H1 (cell line): ENCODE data around the gene CAD.

Experiments used
- BRCA1 ChIP-seq: IDR thresholded peaks from 2 replicates; pipeline ENCODE4 v1.6.1; 2012; ENCODE audit warnings: low read depth, low read length, improper control_type of control experiment
- CBX5 ChIP-seq: fragments of 300-800, 300-1000 bp; sonication (generic); IDR thresholded peaks from 2 replicates; pipeline ENCODE4 v1.7.1; 2016; ENCODE audit warnings: antibody characterized with exemption, low read length, low read depth
- CEBPB ChIP-seq: IDR thresholded peaks from 2 replicates; pipeline ENCODE4 v1.6.1; 2012; ENCODE audit warnings: low read depth, low read length
- EP300 ChIP-seq, 2 experiments: IDR thresholded peaks; 1 replicate in 1 of 2; 2 replicates in 1 of 2; pipeline ENCODE4 v1.6.1; 2011 to 2012; ENCODE audit warnings: low read depth in 2 of 2, low read length in 2 of 2, mild to moderate bottlenecking in 2 of 2, borderline replicate concordance in 1 of 2, inconsistent platforms in 1 of 2, moderate library complexity in 1 of 2
- HDAC6 ChIP-seq: IDR thresholded peaks from one replicate; pipeline ENCODE4 v1.7.1; 2012; ENCODE audit warnings: low read depth, mild to moderate bottlenecking, inconsistent platforms, low read length, moderate library complexity
- JUND ChIP-seq: IDR thresholded peaks from 2 replicates; pipeline ENCODE4 v1.6.1; 2011; ENCODE audit warnings: mild to moderate bottlenecking, improper control_type of control experiment, low read length
- KDM1A ChIP-seq: fragments of 200-600, 300-600 bp; sonication (generic); IDR thresholded peaks from 2 replicates; pipeline ENCODE4 v1.7.1; 2016; ENCODE audit warnings: mild to moderate bottlenecking, low read length, borderline replicate concordance
- MAX ChIP-seq: IDR thresholded peaks from 2 replicates; pipeline ENCODE4 v1.6.1; 2012; ENCODE audit warnings: inconsistent platforms
- NRF1 ChIP-seq: IDR thresholded peaks from 2 replicates; pipeline ENCODE4 v1.6.1; 2011; ENCODE audit warnings: mild to moderate bottlenecking, low read depth, low read length, improper control_type of control experiment
- POLR2A ChIP-seq, 2 experiments: IDR thresholded peaks; 1 replicate in 1 of 2; 2 replicates in 1 of 2; pipeline ENCODE4 v1.6.1; 2011; ENCODE audit warnings: low read depth in 2 of 2, low read length in 2 of 2, mild to moderate bottlenecking in 2 of 2; ENCODE audit errors: control extremely low read depth in 1 of 2
- POLR2AphosphoS5 ChIP-seq: IDR thresholded peaks from 2 replicates; pipeline ENCODE4 v1.6.1; 2011; ENCODE audit warnings: low read depth, low read length
- ZNF274 ChIP-seq: IDR thresholded peaks from 2 replicates; pipeline ENCODE4 v1.7.0; 2012; ENCODE audit warnings: low read length, borderline replicate concordance; ENCODE audit errors: extremely low read depth
- TF ChIP-seq, protein P1 (sequence below), 3 experiments: IDR thresholded peaks; 1 replicate in 2 of 3; 2 replicates in 1 of 3; pipeline versions ENCODE4 v1.5.1 to v1.6.1; 2011; ENCODE audit warnings: low read length in 3 of 3, mild to moderate bottlenecking in 3 of 3, inconsistent platforms in 2 of 3, low read depth in 1 of 3, moderate library complexity in 1 of 3; ENCODE audit not compliant: insufficient read depth in 1 of 3; ENCODE audit errors: control extremely low read depth in 1 of 3

DNA sequence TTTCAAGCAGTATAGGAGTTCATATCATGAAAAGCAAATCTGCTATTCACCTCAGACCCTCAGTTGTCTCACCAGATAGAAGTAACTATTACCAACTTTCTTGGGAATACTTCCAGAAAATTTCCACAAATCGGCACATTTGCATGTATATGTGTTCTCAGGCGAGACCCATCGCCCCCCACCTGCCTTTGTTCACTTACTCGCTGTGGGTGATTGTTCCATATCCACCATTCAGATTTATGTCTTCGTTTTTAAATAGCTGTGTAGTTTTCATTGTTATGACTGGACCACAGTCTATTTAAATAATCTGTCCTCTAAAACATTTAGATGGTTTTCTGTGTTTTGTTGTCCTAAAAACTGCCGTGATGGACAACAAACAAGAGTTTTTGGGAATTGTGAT is 68.3 kb downstream of the CAD start:
- TF ChIP-seq BRCA1 (no peak), JUND (no peak), EP300 (IDR thresholded peaks at IDR 0.05; ENCODE audit: borderline replicate concordance in 1 of 2, low read depth in 2 of 2, low read length in 2 of 2) (no peak), CBX5 (no peak), POLR2AphosphoS5 (no peak), CEBPB (no peak), HDAC6 (no peak), POLR2A (IDR thresholded peaks at IDR 0.05; ENCODE audit: control extremely low read depth in 1 of 2, low read depth in 2 of 2, low read length in 2 of 2) (no peak), ZNF274 (no peak), MAX (no peak), NRF1 (no peak), KDM1A (no peak)
- TF ChIP-seq, protein P1, sequence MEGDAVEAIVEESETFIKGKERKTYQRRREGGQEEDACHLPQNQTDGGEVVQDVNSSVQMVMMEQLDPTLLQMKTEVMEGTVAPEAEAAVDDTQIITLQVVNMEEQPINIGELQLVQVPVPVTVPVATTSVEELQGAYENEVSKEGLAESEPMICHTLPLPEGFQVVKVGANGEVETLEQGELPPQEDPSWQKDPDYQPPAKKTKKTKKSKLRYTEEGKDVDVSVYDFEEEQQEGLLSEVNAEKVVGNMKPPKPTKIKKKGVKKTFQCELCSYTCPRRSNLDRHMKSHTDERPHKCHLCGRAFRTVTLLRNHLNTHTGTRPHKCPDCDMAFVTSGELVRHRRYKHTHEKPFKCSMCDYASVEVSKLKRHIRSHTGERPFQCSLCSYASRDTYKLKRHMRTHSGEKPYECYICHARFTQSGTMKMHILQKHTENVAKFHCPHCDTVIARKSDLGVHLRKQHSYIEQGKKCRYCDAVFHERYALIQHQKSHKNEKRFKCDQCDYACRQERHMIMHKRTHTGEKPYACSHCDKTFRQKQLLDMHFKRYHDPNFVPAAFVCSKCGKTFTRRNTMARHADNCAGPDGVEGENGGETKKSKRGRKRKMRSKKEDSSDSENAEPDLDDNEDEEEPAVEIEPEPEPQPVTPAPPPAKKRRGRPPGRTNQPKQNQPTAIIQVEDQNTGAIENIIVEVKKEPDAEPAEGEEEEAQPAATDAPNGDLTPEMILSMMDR (IDR thresholded peaks at IDR 0.05; ENCODE audit: control extremely low read depth in 1 of 3, insufficient read depth in 1 of 3, low read depth in 1 of 3, low read length in 3 of 3): no peak
